D721Med (cell line): ENCODE measurements around the gene ZNF518B.

Source experiments
- DNase-seq: peaks from one replicate; pipeline ENCODE4 v3.0.0; 2011; ENCODE audit warnings: low spot score; ENCODE audit not compliant: insufficient read length
- FAIRE-seq: peaks from 2 replicates; lab custom pipeline; 2011; peaks lifted over from hg19 to GRCh38; lab: Jason Lieb, UNC
- TF ChIP-seq, protein P1 (sequence below): IDR thresholded peaks from 2 replicates; pipeline ENCODE4 v1.5.1; 2012; ENCODE audit warnings: mild to moderate bottlenecking, control low read depth; ENCODE audit not compliant: insufficient read depth; ENCODE audit errors: missing control alignments

Gene ZNF518B

DNA sequence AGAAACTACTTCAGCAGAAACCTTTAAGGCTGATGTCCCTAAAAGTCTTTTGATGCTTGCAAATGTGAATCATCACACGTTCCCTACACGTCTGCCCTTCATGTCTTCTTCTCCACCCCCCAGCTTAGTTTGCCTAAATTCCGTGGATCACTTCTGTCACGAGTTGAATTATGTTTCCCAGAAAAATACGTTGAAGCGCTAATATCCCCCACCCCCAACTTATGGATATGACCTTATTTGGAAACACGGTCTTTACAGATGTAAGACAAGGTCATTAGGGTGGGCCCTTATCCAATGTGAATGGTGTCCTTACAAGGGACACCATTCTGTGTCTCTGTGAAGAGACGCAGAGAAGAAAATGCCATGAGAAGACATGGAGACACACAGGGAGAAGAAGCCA lies 2.1 kb upstream of the ZNF518B start:
- no peak for FAIRE-seq
- TF ChIP-seq, protein P1, sequence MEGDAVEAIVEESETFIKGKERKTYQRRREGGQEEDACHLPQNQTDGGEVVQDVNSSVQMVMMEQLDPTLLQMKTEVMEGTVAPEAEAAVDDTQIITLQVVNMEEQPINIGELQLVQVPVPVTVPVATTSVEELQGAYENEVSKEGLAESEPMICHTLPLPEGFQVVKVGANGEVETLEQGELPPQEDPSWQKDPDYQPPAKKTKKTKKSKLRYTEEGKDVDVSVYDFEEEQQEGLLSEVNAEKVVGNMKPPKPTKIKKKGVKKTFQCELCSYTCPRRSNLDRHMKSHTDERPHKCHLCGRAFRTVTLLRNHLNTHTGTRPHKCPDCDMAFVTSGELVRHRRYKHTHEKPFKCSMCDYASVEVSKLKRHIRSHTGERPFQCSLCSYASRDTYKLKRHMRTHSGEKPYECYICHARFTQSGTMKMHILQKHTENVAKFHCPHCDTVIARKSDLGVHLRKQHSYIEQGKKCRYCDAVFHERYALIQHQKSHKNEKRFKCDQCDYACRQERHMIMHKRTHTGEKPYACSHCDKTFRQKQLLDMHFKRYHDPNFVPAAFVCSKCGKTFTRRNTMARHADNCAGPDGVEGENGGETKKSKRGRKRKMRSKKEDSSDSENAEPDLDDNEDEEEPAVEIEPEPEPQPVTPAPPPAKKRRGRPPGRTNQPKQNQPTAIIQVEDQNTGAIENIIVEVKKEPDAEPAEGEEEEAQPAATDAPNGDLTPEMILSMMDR: no peak
- no peak for DNase-seq

DNA sequence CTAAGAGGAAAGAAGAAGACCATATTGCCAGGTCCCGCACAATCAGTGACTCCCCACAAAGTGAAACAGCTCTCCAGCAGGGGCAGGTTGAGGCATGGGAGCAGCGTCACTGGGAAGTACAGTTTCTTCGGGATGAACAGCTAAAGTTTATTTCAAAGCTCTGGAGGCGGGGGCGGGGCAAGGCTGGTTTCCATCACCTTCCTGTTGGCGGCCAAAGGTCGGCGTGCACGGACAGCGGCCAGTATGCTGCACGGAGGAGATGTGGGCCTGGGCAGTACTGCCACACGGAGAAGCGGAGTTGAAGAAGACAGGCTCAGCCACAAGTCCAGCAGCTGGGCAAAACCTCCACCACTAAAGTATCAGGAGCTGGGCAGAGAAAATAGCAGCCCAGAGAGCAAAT lies 951 bp upstream of the ZNF518B start:
- DNase-seq (no peak), FAIRE-seq (no peak)
- TF ChIP-seq, protein P1: no peak

DNA sequence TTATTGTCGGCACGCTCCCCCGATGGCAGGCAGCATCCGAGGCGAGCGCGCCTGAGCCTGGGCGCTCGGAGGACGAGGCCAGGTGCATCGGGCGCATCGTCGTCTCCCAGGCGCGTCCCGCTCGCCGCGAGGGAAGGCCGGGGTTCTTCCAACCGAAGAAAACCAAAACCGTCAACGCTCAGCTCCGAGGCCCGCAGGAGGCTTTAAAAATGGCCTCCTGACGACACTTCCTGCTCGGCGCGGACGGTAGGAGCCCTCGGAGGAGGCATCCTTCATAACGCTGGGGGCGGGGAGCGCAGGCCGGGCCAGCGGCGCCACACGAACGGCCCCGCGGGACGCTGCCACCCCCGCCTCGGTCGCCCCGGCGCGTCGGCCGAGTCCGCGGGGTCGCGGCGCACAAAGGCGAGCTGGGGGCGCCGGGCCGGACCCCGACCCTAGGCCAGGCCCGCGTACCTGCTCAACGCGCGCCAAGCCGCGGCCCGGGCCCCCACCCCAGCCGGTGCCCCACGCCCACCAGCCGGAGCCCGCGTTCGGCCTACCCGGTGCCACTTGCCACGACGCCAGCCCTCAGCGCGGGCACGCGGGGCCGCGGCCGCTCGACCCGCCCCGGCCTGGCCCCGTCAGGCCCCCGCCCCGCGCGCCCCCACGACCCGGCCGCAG lies 501 bp downstream of the ZNF518B start:
- FAIRE-seq (no peak), DNase-seq (no peak)
- TF ChIP-seq, protein P1: no peak

DNA sequence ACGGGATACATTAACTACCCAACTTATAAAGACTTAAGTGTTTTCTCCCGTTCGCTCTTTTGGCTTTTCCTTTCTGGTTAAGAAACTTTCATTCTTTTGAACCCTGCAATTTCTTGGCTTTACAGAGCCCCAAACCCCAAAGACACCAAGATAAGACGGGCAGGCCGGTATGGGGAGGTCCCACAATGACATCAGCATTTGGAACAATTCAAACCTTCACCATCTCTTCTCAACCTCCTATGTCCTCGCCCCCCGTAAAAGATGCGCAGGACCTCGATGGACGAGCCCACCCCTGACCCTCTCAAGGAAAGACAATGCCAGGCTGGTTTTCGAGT lies 999 bp downstream of the ZNF518B start:
- no peak for FAIRE-seq
- TF ChIP-seq, protein P1: no peak
- no peak for DNase-seq

DNA sequence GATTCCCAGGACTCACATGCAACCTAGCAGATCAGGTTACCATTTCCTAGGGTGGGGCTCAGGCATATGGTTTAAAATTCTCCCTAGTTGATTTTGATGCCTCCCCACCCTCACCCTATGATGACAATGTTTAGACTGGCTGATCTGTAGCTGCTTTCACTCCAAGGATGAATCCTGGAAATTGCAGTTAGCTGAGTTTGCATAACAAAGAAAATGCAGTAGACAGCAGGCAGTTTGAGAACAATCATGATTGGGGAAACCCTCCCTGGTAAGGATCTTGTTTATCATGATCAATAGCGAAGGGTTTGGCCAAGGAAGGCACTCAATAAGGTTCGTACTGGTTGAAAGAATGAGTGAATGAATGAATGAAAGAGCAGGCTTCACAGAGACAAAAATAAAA lies 2.1 kb downstream of the ZNF518B start:
- no peak for DNase-seq
- TF ChIP-seq, protein P1: no peak
- no peak for FAIRE-seq

DNA sequence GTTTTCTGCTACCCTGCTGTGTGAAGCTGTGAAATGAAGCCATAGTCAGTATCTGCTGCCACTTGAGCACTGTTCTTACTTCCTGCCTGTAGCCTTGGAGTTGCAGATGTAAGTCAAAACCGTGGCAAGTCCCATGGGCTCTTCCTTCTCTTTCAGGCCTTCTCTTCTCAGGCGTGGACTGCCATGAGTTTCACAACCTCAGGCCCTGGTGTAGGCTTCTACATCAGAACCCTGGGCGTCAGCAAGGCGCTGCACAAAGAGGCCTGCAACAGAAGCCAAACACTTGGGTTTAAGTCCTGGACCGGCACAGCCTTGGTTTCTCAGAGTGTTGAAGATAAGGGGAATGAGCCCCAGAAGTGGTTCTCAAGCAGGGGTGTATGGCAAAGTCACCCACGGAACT lies 2.5 kb downstream of the ZNF518B start:
- FAIRE-seq (no peak), DNase-seq (no peak)
- TF ChIP-seq, protein P1: no peak

DNA sequence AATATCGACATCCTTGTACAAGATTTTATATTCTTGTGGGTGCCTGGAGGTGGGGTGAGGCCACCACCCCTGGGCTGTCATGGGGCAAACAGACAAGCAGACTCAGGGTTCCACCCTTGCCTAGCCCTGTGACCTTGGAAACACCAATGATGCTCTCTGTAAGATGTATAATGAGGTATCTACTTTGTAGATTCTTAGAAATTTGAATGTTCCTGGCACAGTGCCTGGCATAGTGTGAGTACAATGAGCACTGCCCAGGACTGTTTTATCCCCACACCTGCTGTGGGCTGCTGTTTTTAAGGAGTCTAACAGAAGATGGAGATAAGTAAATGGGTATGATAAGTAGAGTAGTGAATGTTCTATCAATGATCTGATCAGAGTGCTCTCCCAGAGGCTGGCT lies 3.1 kb downstream of the ZNF518B start:
- TF ChIP-seq, protein P1: no peak
- no peak for DNase-seq
- no peak for FAIRE-seq
